ENCODE data around the gene CDK8. TPM values are rescaled to one million over a fixed set of nuclear protein-coding genes. Genes with fewer than 3 reads are reported as not detected.
"Not testable (repeated sequence)": the region's sequence is repeated elsewhere in the genome, so short reads cannot be mapped to it uniquely, and the experiment has no call there.

The CDK8 gene
- total RNA-seq, 1 donor from 2014 or later: 21.2 TPM

GRCh38 chr13:26257049-26257448 lies 3.1 kb downstream of the CDK8 start:
- Mint-ChIP-seq H3K4me1 (ENCODE audit: low read depth) (peaks cover 30% of the 10 kb centered on the region), H3K27me3 (ENCODE audit: low read depth) (no peaks in the 10 kb centered on the region), H3K36me3 (ENCODE audit: low read depth) (no peaks in the 10 kb centered on the region), H3K27ac (no peak overlapping the region), H3K4me3 (ENCODE audit: low read depth) (no peak overlapping the region), H3K9me3 (no peaks in the 10 kb centered on the region)
- intact Hi-C loops (cut with micrococcal nuclease): no loop called here
- no peak for DNase-seq (ENCODE audit: low spot score)

GRCh38 chr13:26259634-26260033 lies 5.7 kb downstream of the CDK8 start:
- intact Hi-C loops (cut with micrococcal nuclease): no loop called here
- DNase-seq (ENCODE audit: low spot score): no peak
- Mint-ChIP-seq H3K9me3 (no peaks in the 10 kb centered on the region), H3K4me3 (ENCODE audit: low read depth) (no peak overlapping the region), H3K36me3 (ENCODE audit: low read depth) (no peaks in the 10 kb centered on the region), H3K27me3 (ENCODE audit: low read depth) (no peaks in the 10 kb centered on the region), H3K4me1 (ENCODE audit: low read depth) (peaks cover 23% of the 10 kb centered on the region), H3K27ac (no peak overlapping the region)

- Mint-ChIP-seq H3K4me1 (ENCODE audit: low read depth) (peaks cover 3% of the 10 kb centered on the region), H3K9me3 (no peaks in the 10 kb centered on the region), H3K27me3 (ENCODE audit: low read depth) (no peaks in the 10 kb centered on the region), H3K27ac (no peak overlapping the region), H3K36me3 (ENCODE audit: low read depth) (no peaks in the 10 kb centered on the region), H3K4me3 (ENCODE audit: low read depth) (no peak overlapping the region)
- intact Hi-C loops (cut with micrococcal nuclease): no loop called here
- DNase-seq (ENCODE audit: low spot score): no peak
Measured at GRCh38 chr13:26262156-26262555, 8.2 kb downstream of the CDK8 start.

GRCh38 chr13:26266311-26266710 lies 12.4 kb downstream of the CDK8 start:
- no peak overlapping the region for H3K4me3 Mint-ChIP-seq (ENCODE audit: low read depth)
- H3K27ac Mint-ChIP-seq: no peak overlapping the region
- no peaks in the 10 kb centered on the region for H3K36me3 Mint-ChIP-seq (ENCODE audit: low read depth)
- no peaks in the 10 kb centered on the region for H3K9me3 Mint-ChIP-seq
- intact Hi-C loops (cut with micrococcal nuclease): no loop called here
- H3K4me1 Mint-ChIP-seq (ENCODE audit: low read depth): peaks cover 3% of the 10 kb centered on the region
- no peaks in the 10 kb centered on the region for H3K27me3 Mint-ChIP-seq (ENCODE audit: low read depth)
- no peak for DNase-seq (ENCODE audit: low spot score)

- Mint-ChIP-seq H3K27me3 (ENCODE audit: low read depth) (no peaks in the 10 kb centered on the region), H3K4me1 (ENCODE audit: low read depth) (peaks cover 1% of the 10 kb centered on the region), H3K27ac (no peak overlapping the region), H3K4me3 (ENCODE audit: low read depth) (no peak overlapping the region), H3K36me3 (ENCODE audit: low read depth) (no peaks in the 10 kb centered on the region), H3K9me3 (no peaks in the 10 kb centered on the region)
- intact Hi-C loops (cut with micrococcal nuclease): no loop called here
- no peak for DNase-seq (ENCODE audit: low spot score)
Measured at GRCh38 chr13:26270707-26271106, 16.8 kb downstream of the CDK8 start.

GRCh38 chr13:26272621-26273020 lies 18.7 kb downstream of the CDK8 start:
- no peaks in the 10 kb centered on the region for H3K27me3 Mint-ChIP-seq (ENCODE audit: low read depth)
- H3K27ac Mint-ChIP-seq: no peak overlapping the region
- intact Hi-C loops (cut with micrococcal nuclease): no loop called here
- H3K9me3 Mint-ChIP-seq: no peaks in the 10 kb centered on the region
- H3K4me1 Mint-ChIP-seq (ENCODE audit: low read depth): no peaks in the 10 kb centered on the region
- H3K4me3 Mint-ChIP-seq (ENCODE audit: low read depth): no peak overlapping the region
- no peak for DNase-seq (ENCODE audit: low spot score)
- no peaks in the 10 kb centered on the region for H3K36me3 Mint-ChIP-seq (ENCODE audit: low read depth)

GRCh38 chr13:26280295-26280694 lies 26.4 kb downstream of the CDK8 start:
- Mint-ChIP-seq H3K4me1 (ENCODE audit: low read depth) (peaks cover 3% of the 10 kb centered on the region), H3K27me3 (ENCODE audit: low read depth) (no peaks in the 10 kb centered on the region), H3K36me3 (ENCODE audit: low read depth) (peaks cover 20% of the 10 kb centered on the region), H3K4me3 (ENCODE audit: low read depth) (no peak overlapping the region), H3K27ac (no peak overlapping the region), H3K9me3 (peaks cover 3% of the 10 kb centered on the region)
- DNase-seq (ENCODE audit: low spot score): no peak
- intact Hi-C loops (cut with micrococcal nuclease): no loop called here

GRCh38 chr13:26280822-26281221 lies 26.9 kb downstream of the CDK8 start:
- intact Hi-C loops (cut with micrococcal nuclease): no loop called here
- peaks cover 3% of the 10 kb centered on the region for H3K4me1 Mint-ChIP-seq (ENCODE audit: low read depth)
- no peak overlapping the region for H3K27ac Mint-ChIP-seq
- H3K27me3 Mint-ChIP-seq (ENCODE audit: low read depth): no peaks in the 10 kb centered on the region
- peaks cover 3% of the 10 kb centered on the region for H3K9me3 Mint-ChIP-seq
- H3K36me3 Mint-ChIP-seq (ENCODE audit: low read depth): peaks cover 20% of the 10 kb centered on the region
- DNase-seq (ENCODE audit: low spot score): no peak
- H3K4me3 Mint-ChIP-seq (ENCODE audit: low read depth): no peak overlapping the region

GRCh38 chr13:26285911-26286310 lies 32.0 kb downstream of the CDK8 start:
- intact Hi-C loops (cut with micrococcal nuclease); H3K27ac Mint-ChIP-seq; H3K27me3 Mint-ChIP-seq (ENCODE audit: low read depth); DNase-seq (ENCODE audit: low spot score); H3K4me1 Mint-ChIP-seq (ENCODE audit: low read depth); H3K9me3 Mint-ChIP-seq; H3K4me3 Mint-ChIP-seq (ENCODE audit: low read depth): not testable (repeated sequence)
- peaks cover 11% of the 10 kb centered on the region for H3K36me3 Mint-ChIP-seq (ENCODE audit: low read depth)

GRCh38 chr13:26288838-26289237 lies 34.9 kb downstream of the CDK8 start:
- H3K27ac Mint-ChIP-seq; H3K27me3 Mint-ChIP-seq (ENCODE audit: low read depth); H3K4me3 Mint-ChIP-seq (ENCODE audit: low read depth); DNase-seq (ENCODE audit: low spot score); H3K9me3 Mint-ChIP-seq; H3K4me1 Mint-ChIP-seq (ENCODE audit: low read depth); intact Hi-C loops (cut with micrococcal nuclease); H3K36me3 Mint-ChIP-seq (ENCODE audit: low read depth): not testable (repeated sequence)

GRCh38 chr13:26295812-26296211 lies 41.9 kb downstream of the CDK8 start:
- Mint-ChIP-seq H3K36me3 (ENCODE audit: low read depth) (peaks cover 5% of the 10 kb centered on the region), H3K4me1 (ENCODE audit: low read depth) (peaks cover 10% of the 10 kb centered on the region), H3K4me3 (ENCODE audit: low read depth) (no peak overlapping the region), H3K9me3 (peaks cover 3% of the 10 kb centered on the region), H3K27ac (no peak overlapping the region), H3K27me3 (ENCODE audit: low read depth) (no peaks in the 10 kb centered on the region)
- intact Hi-C loops (cut with micrococcal nuclease): no loop called here
- DNase-seq (ENCODE audit: low spot score): no peak

- peaks cover 11% of the 10 kb centered on the region for H3K4me1 Mint-ChIP-seq (ENCODE audit: low read depth)
- DNase-seq (ENCODE audit: low spot score): no peak
- intact Hi-C loops (cut with micrococcal nuclease): no loop called here
- peaks cover 3% of the 10 kb centered on the region for H3K9me3 Mint-ChIP-seq
- H3K27me3 Mint-ChIP-seq (ENCODE audit: low read depth): no peaks in the 10 kb centered on the region
- no peak overlapping the region for H3K4me3 Mint-ChIP-seq (ENCODE audit: low read depth)
- no peak overlapping the region for H3K27ac Mint-ChIP-seq
- H3K36me3 Mint-ChIP-seq (ENCODE audit: low read depth): peaks cover 5% of the 10 kb centered on the region
Measured at GRCh38 chr13:26299168-26299750, 45.3 kb downstream of the CDK8 start.

- no peaks in the 10 kb centered on the region for H3K27me3 Mint-ChIP-seq (ENCODE audit: low read depth)
- H3K4me1 Mint-ChIP-seq (ENCODE audit: low read depth): peaks cover 13% of the 10 kb centered on the region
- H3K27ac Mint-ChIP-seq: no peak overlapping the region
- intact Hi-C loops (cut with micrococcal nuclease): no loop called here
- peaks cover 3% of the 10 kb centered on the region for H3K9me3 Mint-ChIP-seq
- no peaks in the 10 kb centered on the region for H3K36me3 Mint-ChIP-seq (ENCODE audit: low read depth)
- DNase-seq (ENCODE audit: low spot score): no peak
- H3K4me3 Mint-ChIP-seq (ENCODE audit: low read depth): no peak overlapping the region
Measured at GRCh38 chr13:26300140-26300539, 46.2 kb downstream of the CDK8 start.

- intact Hi-C loops (cut with micrococcal nuclease): no loop called here
- no peaks in the 10 kb centered on the region for H3K27me3 Mint-ChIP-seq (ENCODE audit: low read depth)
- DNase-seq (ENCODE audit: low spot score): no peak
- no peaks in the 10 kb centered on the region for H3K9me3 Mint-ChIP-seq
- H3K4me3 Mint-ChIP-seq (ENCODE audit: low read depth): no peak overlapping the region
- no peaks in the 10 kb centered on the region for H3K36me3 Mint-ChIP-seq (ENCODE audit: low read depth)
- H3K4me1 Mint-ChIP-seq (ENCODE audit: low read depth): peaks cover 18% of the 10 kb centered on the region
- H3K27ac Mint-ChIP-seq: no peak overlapping the region
Measured at GRCh38 chr13:26305676-26306075, 51.7 kb downstream of the CDK8 start.

Data from activated T-helper 2 cell treated with anti-CD3 and anti-CD28 coated beads, Interferon-gamma antibody, Interleukin-2, Interleukin-4, amounts not matched to agents 10 μg/mL and 5 μg/mL and 100 μg/mL, durations not matched to agents 14 hours and 24 hours and 36 hours (primary cell).